ENCODE measurements around the gene TMEM51.

The TMEM51 gene

GRCh38 chr1:15197591-15198447 lies 44.3 kb downstream of the TMEM51 start:
- no peak for DNase-seq

GRCh38 chr1:15198684-15199083 lies 45.1 kb downstream of the TMEM51 start:
- no peak for DNase-seq

- no peak for DNase-seq
Observed at GRCh38 chr1:15201221-15201620, 47.7 kb downstream of the TMEM51 start.

GRCh38 chr1:15201849-15202551 lies 48.5 kb downstream of the TMEM51 start:
- DNase-seq = no peak

- no peak for DNase-seq
Observed at GRCh38 chr1:15204931-15205330, 51.4 kb downstream of the TMEM51 start.

- no peak for DNase-seq
Observed at GRCh38 chr1:15205586-15206346, 52.2 kb downstream of the TMEM51 start.

- no peak for DNase-seq
Observed at GRCh38 chr1:15206418-15207030, 53.0 kb downstream of the TMEM51 start.

- no peak for DNase-seq
Observed at GRCh38 chr1:15207031-15207828, 53.7 kb downstream of the TMEM51 start.

- no peak for DNase-seq
Observed at GRCh38 chr1:15207829-15208429, 54.4 kb downstream of the TMEM51 start.

- no peak for DNase-seq
Observed at GRCh38 chr1:15210651-15211375, 57.3 kb downstream of the TMEM51 start.

- no peak for DNase-seq
Observed at GRCh38 chr1:15211424-15211823, 57.9 kb downstream of the TMEM51 start.

GRCh38 chr1:15212216-15212953 lies 58.8 kb downstream of the TMEM51 start:
- DNase-seq = no peak

- no peak for DNase-seq
Observed at GRCh38 chr1:15212954-15213291, 59.4 kb downstream of the TMEM51 start.

GRCh38 chr1:15213341-15213821 lies 59.8 kb downstream of the TMEM51 start:
- peak; percentile 56 for DNase-seq

GRCh38 chr1:15214527-15214926 lies 61.0 kb downstream of the TMEM51 start:
- DNase-seq = no peak

GRCh38 chr1:15215116-15215515 lies 61.6 kb downstream of the TMEM51 start:
- no peak for DNase-seq

- no peak for DNase-seq
Observed at GRCh38 chr1:15217654-15218053, 64.1 kb downstream of the TMEM51 start.

GRCh38 chr1:15218287-15219279 lies 65.0 kb downstream of the TMEM51 start:
- peak; percentile 50 for DNase-seq

Data from GF-D8 (cell line).